ENCODE measurements around the gene AHCYL2. TPM values are rescaled to one million over a fixed set of nuclear protein-coding genes. Genes with fewer than 3 reads are reported as not detected.

The AHCYL2 gene
- total RNA-seq, 1 experiment from 2014 or later = 54.6 TPM

DNA sequence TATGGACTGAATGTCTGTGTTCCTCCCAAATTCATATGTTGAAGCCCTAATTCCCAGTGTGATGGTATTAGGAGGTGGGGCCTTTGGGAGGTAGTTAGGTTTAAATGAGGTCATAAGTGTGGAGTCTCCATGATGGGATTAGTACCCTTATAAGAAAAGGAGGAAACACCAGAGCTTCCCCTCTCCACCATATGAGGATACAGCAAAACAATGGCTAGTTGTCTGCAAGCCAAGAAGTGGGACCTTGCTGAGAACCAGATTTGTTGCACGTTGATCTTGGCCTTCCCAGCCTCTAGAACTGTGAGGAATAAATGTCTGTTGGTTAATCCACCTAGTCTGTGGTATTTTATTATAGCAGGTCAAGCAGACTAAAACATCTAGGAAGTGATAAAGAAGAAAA lies 102.2 kb downstream of the AHCYL2 start:
- peaks cover 5% of the 10 kb centered on the region for H3K36me3 Mint-ChIP-seq (ENCODE audit: insufficient read depth, unreplicated experiment)
- no peak for DNase-seq
- peaks cover 5% of the 10 kb centered on the region for H3K9me3 Mint-ChIP-seq (ENCODE audit: low read depth, unreplicated experiment)
- no peaks in the 10 kb centered on the region for H3K27me3 Mint-ChIP-seq (ENCODE audit: unreplicated experiment)
- no peak overlapping the region for H3K4me3 Mint-ChIP-seq (ENCODE audit: low read depth, unreplicated experiment)
- no peak overlapping the region for H3K27ac Mint-ChIP-seq (ENCODE audit: unreplicated experiment)
- CTCF ChIA-PET = no interaction called here
- intact Hi-C loops (cut with micrococcal nuclease; ENCODE audit: unreplicated experiment) = no loop called here
- BruUV-seq (replicated peaks) = no TSS peak
- TF ChIP-seq, protein P1, sequence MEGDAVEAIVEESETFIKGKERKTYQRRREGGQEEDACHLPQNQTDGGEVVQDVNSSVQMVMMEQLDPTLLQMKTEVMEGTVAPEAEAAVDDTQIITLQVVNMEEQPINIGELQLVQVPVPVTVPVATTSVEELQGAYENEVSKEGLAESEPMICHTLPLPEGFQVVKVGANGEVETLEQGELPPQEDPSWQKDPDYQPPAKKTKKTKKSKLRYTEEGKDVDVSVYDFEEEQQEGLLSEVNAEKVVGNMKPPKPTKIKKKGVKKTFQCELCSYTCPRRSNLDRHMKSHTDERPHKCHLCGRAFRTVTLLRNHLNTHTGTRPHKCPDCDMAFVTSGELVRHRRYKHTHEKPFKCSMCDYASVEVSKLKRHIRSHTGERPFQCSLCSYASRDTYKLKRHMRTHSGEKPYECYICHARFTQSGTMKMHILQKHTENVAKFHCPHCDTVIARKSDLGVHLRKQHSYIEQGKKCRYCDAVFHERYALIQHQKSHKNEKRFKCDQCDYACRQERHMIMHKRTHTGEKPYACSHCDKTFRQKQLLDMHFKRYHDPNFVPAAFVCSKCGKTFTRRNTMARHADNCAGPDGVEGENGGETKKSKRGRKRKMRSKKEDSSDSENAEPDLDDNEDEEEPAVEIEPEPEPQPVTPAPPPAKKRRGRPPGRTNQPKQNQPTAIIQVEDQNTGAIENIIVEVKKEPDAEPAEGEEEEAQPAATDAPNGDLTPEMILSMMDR (IDR thresholded peaks at IDR 0.05; ENCODE audit: unreplicated experiment) = no peak
- H3K4me1 Mint-ChIP-seq (ENCODE audit: low read depth, unreplicated experiment) = no peaks in the 10 kb centered on the region

DNA sequence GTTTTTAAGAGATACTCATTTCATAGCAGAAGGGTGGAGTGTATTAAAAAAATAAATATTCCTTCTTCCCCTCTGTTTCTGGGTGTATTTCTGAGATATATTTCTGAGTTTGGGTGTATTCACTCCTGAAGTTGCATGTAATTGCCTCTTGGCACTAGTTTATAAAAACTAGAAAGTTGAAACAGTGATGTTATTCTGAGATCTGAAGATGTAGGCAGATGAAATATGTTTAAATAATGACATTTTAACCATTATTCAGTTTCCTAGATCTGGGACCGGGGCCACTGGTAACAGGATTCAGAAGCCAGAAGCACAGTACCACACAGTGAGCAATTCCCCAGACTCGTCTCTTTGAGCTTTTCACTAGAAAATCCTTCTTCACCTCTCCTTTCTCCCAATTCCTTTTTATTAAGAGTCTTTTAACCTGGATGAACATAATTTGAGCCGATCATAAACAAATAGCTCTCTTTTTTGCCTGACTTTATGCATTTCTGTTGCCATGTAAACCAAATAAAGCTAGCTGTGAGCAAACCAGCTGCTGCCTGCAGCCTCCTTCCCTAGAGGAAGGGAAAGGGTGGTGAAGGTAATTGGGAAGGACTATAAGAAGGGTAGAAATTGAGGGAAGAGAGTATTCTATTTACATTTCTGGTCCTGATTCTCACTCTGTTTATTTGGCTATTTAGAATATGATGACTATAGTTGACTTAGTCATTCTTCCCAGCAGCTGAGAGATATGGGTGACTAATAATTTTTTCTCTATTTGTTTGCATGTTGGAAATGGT lies 107.6 kb downstream of the AHCYL2 start:
- no peaks in the 10 kb centered on the region for H3K27me3 Mint-ChIP-seq (ENCODE audit: unreplicated experiment)
- H3K9me3 Mint-ChIP-seq (ENCODE audit: low read depth, unreplicated experiment) = no peaks in the 10 kb centered on the region
- H3K36me3 Mint-ChIP-seq (ENCODE audit: insufficient read depth, unreplicated experiment) = no peaks in the 10 kb centered on the region
- H3K4me1 Mint-ChIP-seq (ENCODE audit: low read depth, unreplicated experiment) = no peaks in the 10 kb centered on the region
- TF ChIP-seq, protein P1 (IDR thresholded peaks at IDR 0.05; ENCODE audit: unreplicated experiment) = no peak
- no peak for DNase-seq
- no peak overlapping the region for H3K27ac Mint-ChIP-seq (ENCODE audit: unreplicated experiment)
- intact Hi-C loops (cut with micrococcal nuclease; ENCODE audit: unreplicated experiment) = no loop called here
- no peak overlapping the region for H3K4me3 Mint-ChIP-seq (ENCODE audit: low read depth, unreplicated experiment)
- CTCF ChIA-PET = interaction anchor here (0.6 to 1.4 kb wide), 2 partner anchors 10 to 33 kb away, joined by 3 to 5 read pairs; no protein-coding TSS in a partner anchor
- no TSS peak for BruUV-seq (replicated peaks)

DNA sequence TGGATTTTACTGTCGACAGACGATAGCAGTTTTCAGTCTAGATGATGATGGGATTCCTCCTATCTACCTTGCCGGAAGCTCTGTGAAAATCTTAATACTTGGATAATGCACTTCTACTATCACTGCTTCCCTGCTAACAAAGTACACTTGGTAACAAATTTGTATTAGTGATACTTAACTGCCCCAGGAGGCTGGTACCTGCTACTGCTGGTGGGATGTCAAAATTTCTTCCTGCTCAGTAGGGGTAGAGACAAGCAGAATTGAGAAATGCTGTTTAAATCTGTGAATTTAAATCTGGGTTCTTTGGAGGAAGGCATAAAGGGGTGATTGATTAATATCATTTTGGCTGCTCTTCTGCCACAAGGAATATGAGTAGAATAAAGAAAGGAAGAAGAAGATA lies 109.6 kb downstream of the AHCYL2 start:
- CTCF ChIA-PET = no interaction called here
- no TSS peak for BruUV-seq (replicated peaks)

DNA sequence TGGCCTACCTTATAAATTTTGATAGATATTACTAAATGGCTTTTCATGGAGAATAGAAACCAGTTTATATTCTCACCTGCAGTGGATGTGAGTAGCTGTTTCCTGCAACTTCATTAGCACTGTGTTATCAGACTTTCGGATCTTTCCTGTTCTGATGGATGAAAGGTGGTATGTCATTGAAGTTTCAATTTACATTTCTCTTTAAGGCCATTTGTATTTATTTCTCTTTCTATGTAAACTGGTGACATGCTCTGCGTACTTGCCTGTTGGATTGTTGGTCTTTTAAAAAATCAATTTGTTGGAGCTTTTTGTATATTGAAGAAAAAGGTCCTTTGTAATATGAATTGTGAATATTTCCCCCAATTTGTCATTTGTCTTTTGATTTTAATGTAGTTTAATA lies 113.6 kb downstream of the AHCYL2 start:
- H3K36me3 Mint-ChIP-seq (ENCODE audit: insufficient read depth, unreplicated experiment) = no peaks in the 10 kb centered on the region
- CTCF ChIA-PET = interaction anchor here (1.0 kb wide), 1 partner anchor 29 kb away, joined by 3 read pairs; no protein-coding TSS in a partner anchor
- no TSS peak for BruUV-seq (replicated peaks)
- H3K27me3 Mint-ChIP-seq (ENCODE audit: unreplicated experiment) = no peaks in the 10 kb centered on the region
- intact Hi-C loops (cut with micrococcal nuclease; ENCODE audit: unreplicated experiment) = no loop called here
- H3K4me3 Mint-ChIP-seq (ENCODE audit: low read depth, unreplicated experiment) = no peak overlapping the region
- DNase-seq = no peak
- no peak overlapping the region for H3K27ac Mint-ChIP-seq (ENCODE audit: unreplicated experiment)
- H3K9me3 Mint-ChIP-seq (ENCODE audit: low read depth, unreplicated experiment) = no peaks in the 10 kb centered on the region
- no peaks in the 10 kb centered on the region for H3K4me1 Mint-ChIP-seq (ENCODE audit: low read depth, unreplicated experiment)
- TF ChIP-seq, protein P1 (IDR thresholded peaks at IDR 0.05; ENCODE audit: unreplicated experiment) = no peak

More for the DNA sequence above, 109.6 kb downstream of the AHCYL2 start:
- no peaks in the 10 kb centered on the region for H3K27me3 Mint-ChIP-seq (ENCODE audit: unreplicated experiment)
- H3K4me1 Mint-ChIP-seq (ENCODE audit: low read depth, unreplicated experiment) = no peaks in the 10 kb centered on the region
- TF ChIP-seq, protein P1 (IDR thresholded peaks at IDR 0.05; ENCODE audit: unreplicated experiment) = no peak
- no peaks in the 10 kb centered on the region for H3K36me3 Mint-ChIP-seq (ENCODE audit: insufficient read depth, unreplicated experiment)
- H3K9me3 Mint-ChIP-seq (ENCODE audit: low read depth, unreplicated experiment) = no peaks in the 10 kb centered on the region
- no peak for DNase-seq
- intact Hi-C loops (cut with micrococcal nuclease; ENCODE audit: unreplicated experiment) = no loop called here
- H3K27ac Mint-ChIP-seq (ENCODE audit: unreplicated experiment) = no peak overlapping the region
- no peak overlapping the region for H3K4me3 Mint-ChIP-seq (ENCODE audit: low read depth, unreplicated experiment)

All from Calu3 (cell line).